HG03175 (cell line): ENCODE data around the gene ART3.

Experiments used
- ATAC-seq: cut with Tn5 transposase; IDR thresholded peaks from one replicate; pipeline ENCODE4 v1.9.1; 2021; ENCODE audit warnings: mild to moderate bottlenecking, moderate library complexity; ENCODE audit not compliant: unreplicated experiment

Gene ART3

DNA sequence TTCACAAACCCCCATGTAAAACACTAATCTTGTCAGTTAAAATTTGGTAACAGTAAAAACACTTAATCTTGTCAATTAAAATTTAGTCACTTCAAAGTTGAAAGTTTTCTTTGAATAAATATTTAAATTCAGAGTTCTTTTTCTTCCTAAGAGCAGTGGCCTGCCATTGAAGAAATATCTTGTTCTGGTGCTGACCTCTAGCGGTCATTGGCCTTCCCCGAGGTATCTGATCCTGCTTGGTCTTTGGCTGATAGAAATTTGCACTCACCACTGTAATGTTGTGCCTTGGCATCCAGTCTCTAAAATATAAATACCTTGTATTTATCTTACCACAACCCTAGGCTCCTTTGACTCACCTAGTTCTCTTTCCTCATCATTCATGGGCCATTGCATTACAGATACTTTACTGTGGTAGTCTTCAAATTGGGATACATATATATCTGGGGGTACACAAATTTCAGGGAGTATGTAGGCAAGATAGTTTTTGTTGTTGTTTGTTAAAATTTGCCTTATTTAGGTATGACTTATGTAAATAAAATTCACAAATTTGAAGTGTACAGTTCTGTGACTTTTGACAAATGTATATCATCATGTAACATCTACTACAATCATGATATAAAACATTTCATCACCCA is 6.7 kb upstream of the ART3 start:
- ATAC-seq = peak; percentile 70

DNA sequence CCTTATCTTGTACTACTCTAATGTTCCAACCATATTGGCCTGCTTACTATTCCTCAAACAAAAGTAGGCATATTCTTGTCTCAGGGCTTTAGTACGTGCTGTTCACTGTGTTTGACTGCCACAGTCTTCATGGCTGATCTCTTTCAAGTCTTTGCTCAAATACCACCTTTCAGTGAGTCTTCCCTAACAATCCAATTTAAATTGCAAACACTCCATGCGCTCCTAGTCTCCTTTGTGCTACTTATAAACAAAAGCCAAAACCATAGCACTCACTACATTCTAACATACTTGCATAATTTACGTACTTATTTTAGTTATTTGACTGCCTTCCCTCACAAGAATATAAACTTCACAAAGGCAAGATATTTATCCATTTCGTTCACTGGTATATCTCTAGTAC is 1.7 kb upstream of the ART3 start:
- no peak for ATAC-seq

- ATAC-seq = no peak
These were observed 588 bp downstream of the ART3 start for GRCh38 chr4:76074993-76075600.

GRCh38 chr4:76078033-76078613 is 3.6 kb downstream of the ART3 start:
- ATAC-seq = no peak

GRCh38 chr4:76083386-76083988 is 9.0 kb downstream of the ART3 start:
- no peak for ATAC-seq

- no peak for ATAC-seq
These were observed 10.0 kb downstream of the ART3 start for GRCh38 chr4:76084542-76084941.

GRCh38 chr4:76087007-76087769 is 12.7 kb downstream of the ART3 start:
- no peak for ATAC-seq

- no peak for ATAC-seq
These were observed 14.2 kb downstream of the ART3 start for GRCh38 chr4:76088719-76089118.

DNA sequence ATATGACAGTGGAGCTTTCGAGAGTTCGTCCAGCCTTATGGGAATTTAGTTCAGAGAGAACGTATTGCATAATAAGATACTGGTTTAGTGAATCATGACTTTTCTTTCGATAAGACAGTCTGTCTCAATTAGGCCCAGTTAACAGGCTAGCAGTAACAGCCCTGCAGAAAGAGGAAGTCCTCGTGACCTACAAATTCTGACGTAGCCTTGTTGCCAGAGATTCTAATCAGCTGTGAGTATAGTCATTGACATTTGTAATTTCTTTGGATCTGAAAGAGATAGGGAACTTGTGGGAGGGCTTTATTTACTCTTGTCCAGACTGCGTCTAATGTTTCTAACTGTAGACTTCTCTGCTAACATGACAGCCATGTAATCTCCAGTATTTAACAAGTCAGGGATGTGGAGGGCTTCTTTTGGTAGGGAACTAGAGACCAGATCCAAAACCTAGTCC is 15.8 kb downstream of the ART3 start:
- no peak for ATAC-seq

DNA sequence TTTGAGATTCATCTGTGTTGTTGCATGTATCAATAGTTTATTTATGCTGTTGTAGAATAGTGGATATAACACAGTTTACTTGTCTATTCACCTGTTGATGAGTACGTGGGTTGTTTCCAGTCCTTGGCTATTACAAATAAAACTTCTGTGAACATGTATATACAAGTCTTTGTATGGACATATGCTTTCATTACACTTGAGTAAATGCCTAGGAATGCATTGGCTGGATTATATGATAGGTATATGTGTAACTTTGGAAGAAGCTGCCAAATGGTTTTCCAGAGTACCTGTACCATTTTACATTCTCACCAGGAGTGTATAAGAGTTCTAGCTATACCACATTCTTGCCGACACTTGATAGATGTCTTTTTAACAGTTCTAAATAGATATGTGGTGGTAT is 16.5 kb downstream of the ART3 start:
- no peak for ATAC-seq

GRCh38 chr4:76095568-76095967 is 21.1 kb downstream of the ART3 start:
- ATAC-seq = no peak

DNA sequence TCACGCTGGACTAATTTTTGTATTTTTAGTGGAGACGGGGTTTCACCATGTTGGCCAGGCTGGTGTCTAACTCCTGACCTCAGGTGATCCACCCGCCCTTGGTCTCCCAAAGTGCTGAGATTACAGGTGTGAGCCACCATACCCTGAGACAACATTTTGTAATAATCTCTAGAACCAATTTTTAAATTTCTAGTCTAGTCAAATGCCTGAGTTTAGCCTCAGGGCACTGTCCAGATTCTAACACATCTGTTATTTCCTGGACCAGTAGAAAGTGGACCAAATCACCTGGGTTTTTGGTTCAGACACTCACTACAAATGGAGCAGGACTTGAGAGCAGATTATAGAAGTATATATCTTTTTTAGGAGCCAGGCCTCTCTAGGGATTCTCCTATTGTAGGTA is 21.6 kb downstream of the ART3 start:
- no peak for ATAC-seq

DNA sequence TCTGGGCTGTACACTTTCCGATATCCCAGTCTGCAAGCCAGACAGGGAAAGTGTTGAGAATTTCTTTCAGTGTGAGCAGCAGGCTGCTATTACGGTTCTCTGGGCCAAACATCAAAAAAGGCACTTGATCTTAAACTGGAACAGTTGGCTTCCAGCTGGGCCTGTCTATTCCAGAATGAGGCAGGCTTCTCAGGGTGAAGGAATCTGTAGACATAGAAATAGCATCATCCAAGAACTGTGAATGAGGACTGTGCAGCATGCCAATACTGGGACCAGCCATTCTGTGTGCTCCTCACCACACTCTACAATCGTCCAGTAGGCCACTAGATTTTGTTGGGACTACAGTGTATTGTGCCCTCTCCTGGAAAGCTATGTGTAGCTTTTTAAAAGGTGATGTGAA is 31.1 kb downstream of the ART3 start:
- ATAC-seq = no peak

GRCh38 chr4:76106442-76106841 is 31.9 kb downstream of the ART3 start:
- no peak for ATAC-seq

DNA sequence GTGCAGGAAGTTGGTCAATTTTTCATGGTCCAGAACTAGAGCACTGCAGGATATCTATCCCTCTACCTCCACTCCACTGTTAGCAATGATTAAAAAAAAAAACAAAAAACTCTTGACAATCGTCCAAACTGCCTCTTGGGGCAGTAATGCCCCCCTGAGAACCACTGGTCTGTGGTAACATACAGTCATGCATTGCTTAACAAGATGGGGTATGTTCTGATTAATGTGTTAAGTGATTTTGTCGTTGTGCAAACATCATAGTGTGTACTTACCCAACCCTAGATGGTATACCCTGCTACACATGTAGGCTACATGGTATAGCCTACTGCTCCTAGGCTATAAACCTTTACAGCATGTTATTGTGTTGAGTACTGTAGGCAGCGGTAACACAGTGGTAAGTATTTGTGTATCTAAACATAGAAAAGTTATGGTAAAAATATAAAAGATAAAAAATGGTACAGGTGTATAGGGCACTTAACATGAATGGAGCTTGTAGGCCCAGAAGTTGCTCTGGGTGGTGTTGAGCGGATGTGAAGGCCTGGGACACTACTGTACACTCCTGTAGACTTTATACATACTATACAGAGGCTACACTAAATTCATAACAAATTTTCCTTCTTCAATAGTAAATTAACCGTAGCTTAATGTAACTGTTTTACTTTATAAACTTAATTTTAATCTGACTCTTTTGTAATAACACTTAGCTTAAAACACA is 34.1 kb downstream of the ART3 start:
- no peak for ATAC-seq

- no peak for ATAC-seq
These were observed 42.3 kb downstream of the ART3 start for GRCh38 chr4:76116821-76117220.

- no peak for ATAC-seq
These were observed 43.0 kb downstream of the ART3 start for GRCh38 chr4:76117536-76117935.

DNA sequence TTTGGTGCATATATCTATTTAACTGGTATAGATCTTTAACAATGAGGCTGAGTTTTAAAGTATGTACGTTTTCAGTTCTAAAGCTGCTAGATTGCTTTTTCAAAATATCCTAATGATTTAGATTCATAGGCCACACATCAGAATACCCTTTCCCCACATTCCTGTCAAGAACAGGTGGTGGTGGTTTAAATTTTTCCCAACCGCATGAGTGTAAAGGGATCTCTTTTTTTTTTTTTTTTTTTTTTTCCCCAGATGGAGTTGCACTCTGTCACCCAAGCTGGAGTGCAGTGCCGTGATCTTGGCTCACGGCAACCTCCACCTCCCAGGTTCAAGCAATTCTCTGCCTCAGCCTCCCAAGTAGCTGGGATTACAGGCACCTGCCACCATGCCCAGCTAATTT is 45.7 kb downstream of the ART3 start:
- ATAC-seq = no peak

- no peak for ATAC-seq
These were observed 51.3 kb downstream of the ART3 start for GRCh38 chr4:76125816-76126215.

DNA sequence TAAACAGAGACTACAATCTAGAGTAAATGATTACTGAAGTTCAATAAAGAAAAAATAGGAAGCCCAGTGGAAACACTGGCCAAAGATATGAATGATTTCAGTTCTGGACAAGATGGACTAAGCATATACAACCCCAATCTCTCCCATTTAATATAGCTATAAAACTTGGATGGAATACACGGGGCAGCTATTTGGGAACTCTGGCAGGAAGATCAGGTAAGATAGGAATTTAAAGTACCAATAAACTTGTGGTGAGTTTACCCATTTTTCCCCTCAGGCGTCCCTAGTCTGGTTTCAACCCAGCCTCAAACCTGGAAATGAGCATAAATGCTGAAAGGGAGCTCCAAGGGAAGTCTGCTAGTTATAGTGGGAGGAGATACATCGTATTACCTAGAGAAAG is 53.2 kb downstream of the ART3 start:
- ATAC-seq = no peak

DNA sequence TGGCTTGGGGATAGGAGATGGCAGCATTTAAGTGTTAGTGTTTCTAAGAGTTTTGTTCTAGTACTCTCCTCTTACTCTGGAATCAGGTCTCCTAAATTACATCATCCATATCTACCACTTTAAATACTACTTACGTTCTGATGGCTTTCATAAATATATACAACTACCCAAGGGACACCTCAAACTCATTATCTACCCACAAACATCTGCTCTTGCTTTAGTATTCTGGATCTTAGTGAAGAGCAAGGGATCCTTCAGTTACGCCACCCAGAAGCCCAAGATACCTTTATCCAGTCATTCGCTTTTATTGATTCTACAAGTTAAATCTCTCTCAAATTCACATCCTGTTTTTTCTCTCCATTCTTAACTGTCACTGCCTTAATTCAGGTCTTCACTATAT is 66.7 kb downstream of the ART3 start:
- no peak for ATAC-seq
